PFSK-1 (cell line): ENCODE measurements around the gene NUPR1.

Experiments
- POLR2AphosphoS5 ChIP-seq: IDR thresholded peaks from 2 replicates; pipeline ENCODE4 v1.6.1; 2012; ENCODE audit warnings: low read depth, mild to moderate bottlenecking, control low read depth, low read length, moderate library complexity
- REST ChIP-seq, 2 experiments: IDR thresholded peaks; 2 replicates each; pipeline versions ENCODE4 v1.6.1 to v1.8.0; 2011 to 2012; ENCODE audit warnings: low read depth in 2 of 2, low read length in 2 of 2, control low read depth in 1 of 2, inconsistent platforms in 1 of 2, mild to moderate bottlenecking in 1 of 2, moderate library complexity in 1 of 2; ENCODE audit not compliant: insufficient read depth in 1 of 2
- TAF1 ChIP-seq: IDR thresholded peaks from 2 replicates; pipeline ENCODE4 v1.6.1; 2012; ENCODE audit warnings: low read length, control low read depth, borderline replicate concordance; ENCODE audit not compliant: insufficient read depth

- TF ChIP-seq REST (IDR thresholded peaks at IDR 0.05; ENCODE audit: insufficient read depth in 1 of 2, low read depth in 2 of 2, low read length in 2 of 2) (no peak), TAF1 (no peak), POLR2AphosphoS5 (no peak)
Measured at GRCh38 chr16:28574925-28575324, 36.2 kb upstream of the NUPR1 start.
